HepG2 (cell line): ENCODE data around the gene ACADS. TPM values are rescaled to one million over a fixed set of nuclear protein-coding genes. Genes with fewer than 3 reads are reported as not detected.
A peak's percentile ranks its signal among the peaks of the same experiment; 100 is the strongest.

Source experiments
- ATAC-seq: fragments of 200-7000 bp; cut with Tn5 transposase; 3 replicates; pipeline ENCODE4 v1.9.1; 2020; ENCODE audit warnings: mild to moderate bottlenecking, moderate library complexity
- BruUV-seq: library from RNA; stranded (reverse); fragments of 400-500 nt; replicated peaks from 2 replicates; lab custom pipeline; 2021; lab: Mats Ljungman, UMichigan
- CTCF ChIA-PET: fragments of 300-600 bp; formaldehyde crosslinking; extraction: SDS; loops from one replicate; lab custom pipeline; 2021; ENCODE audit warnings: low total read pairs, inconsistent platforms, low intra/inter-chr PET ratio; lab: Yijun Ruan, JAX
- POLR2A ChIA-PET: fragments of 350-600 bp; sonication (Branson Sonifier 250); formaldehyde crosslinking; loops from one replicate; lab custom pipeline; 2020; ENCODE audit warnings: antibody characterized with exemption, inconsistent platforms; lab: Yijun Ruan, JAX
- DNase-seq: peaks from one replicate; pipeline ENCODE4 v3.0.0-alpha.2; 2015; ENCODE audit warnings: low spot score
- FAIRE-seq: peaks from 3 replicates; lab custom pipeline; 2011; peaks lifted over from hg19 to GRCh38; lab: Jason Lieb, UNC
- H2AFZ ChIP-seq: one replicate; pipeline ENCODE4 v1.6.1; 2011; ENCODE audit warnings: low read length, inconsistent platforms
- H3K27ac ChIP-seq: fragments of 300-600 bp; 3 replicates; pipeline ENCODE4 v1.8.0; 2011; ENCODE audit warnings: mixed run types, mild to moderate bottlenecking, mixed read lengths, low read length, inconsistent platforms; ENCODE audit not compliant: insufficient read depth; ENCODE audit errors: extremely low read length
- H3K27me3 ChIP-seq, 2 experiments: fragments of 200-600 bp in 1 of 2; 2 replicates in 1 of 2; 3 replicates in 1 of 2; pipeline versions ENCODE4 v1.6.0 to v1.8.0; 2011; ENCODE audit warnings: low read length in 2 of 2, mild to moderate bottlenecking in 2 of 2, moderate library complexity in 2 of 2, inconsistent platforms in 1 of 2; ENCODE audit not compliant: insufficient read depth in 2 of 2, control insufficient read depth in 1 of 2
- H3K36me3 ChIP-seq, 2 experiments: fragments of 200-600 bp in 1 of 2; replicated peaks in 1 of 2; 2 replicates in 1 of 2; 3 replicates in 1 of 2; pipeline versions ENCODE4 v1.5.1 to v1.8.0; 2011; ENCODE audit warnings: low read length in 2 of 2, inconsistent platforms in 1 of 2; ENCODE audit not compliant: insufficient read depth in 2 of 2, control insufficient read depth in 1 of 2
- H3K4me1 ChIP-seq: 2 replicates; pipeline ENCODE4 v1.5.1; 2012; ENCODE audit warnings: low read length, inconsistent platforms; ENCODE audit not compliant: insufficient read depth
- H3K4me2 ChIP-seq: 2 replicates; pipeline ENCODE4 v1.6.0; 2011; ENCODE audit warnings: low read depth, low read length, inconsistent platforms
- H3K4me3 ChIP-seq, 3 experiments: fragments of 200-600 bp in 1 of 3; sonication (generic), shearing (Covaris generic) in 1 of 3; replicated peaks in 1 of 3; 2 replicates each; pipeline ENCODE4 v1.5.1; 2011 to 2016; ENCODE audit warnings: low read length in 3 of 3, inconsistent platforms in 2 of 3, low read depth in 2 of 3, mild to moderate bottlenecking in 2 of 3, control low read depth in 1 of 3, mixed read lengths in 1 of 3; ENCODE audit not compliant: insufficient read depth in 1 of 3
- H3K79me2 ChIP-seq: one replicate; pipeline ENCODE4 v1.6.1; 2011; ENCODE audit warnings: low read length, inconsistent platforms; ENCODE audit not compliant: insufficient read depth
- H3K9ac ChIP-seq: 2 replicates; pipeline ENCODE4 v1.6.0; 2011; ENCODE audit warnings: mild to moderate bottlenecking, low read depth, low read length, inconsistent platforms; ENCODE audit not compliant: insufficient read depth
- H3K9me3 ChIP-seq: 2 replicates; pipeline ENCODE4 v1.5.1; 2012; ENCODE audit warnings: mild to moderate bottlenecking, low read length
- H4K20me1 ChIP-seq: 2 replicates; pipeline ENCODE4 v1.6.0; 2011; ENCODE audit warnings: inconsistent platforms, mild to moderate bottlenecking, low read length, moderate library complexity; ENCODE audit not compliant: insufficient read depth
- ARID5B ChIP-seq: IDR thresholded peaks from 2 replicates; pipeline ENCODE4 v1.4.0; 2020; ENCODE audit warnings: mild to moderate bottlenecking, missing genetic modification reagents
- BORCS8-MEF2B ChIP-seq: sonication (generic); formaldehyde crosslinking; IDR thresholded peaks from 2 replicates; pipeline ENCODE4 v1.8.0; 2022; ENCODE audit warnings: mild to moderate bottlenecking, missing genetic modification reagents
- FOXC1 ChIP-seq: sonication (generic); formaldehyde crosslinking; IDR thresholded peaks from 2 replicates; pipeline ENCODE4 v1.8.0; 2022; ENCODE audit warnings: mild to moderate bottlenecking, missing genetic modification reagents, borderline replicate concordance
- GZF1 ChIP-seq: sonication (generic); formaldehyde crosslinking; IDR thresholded peaks from 2 replicates; pipeline ENCODE4 v1.5.1; 2020; ENCODE audit warnings: mild to moderate bottlenecking, missing genetic modification reagents
- NFYC ChIP-seq: IDR thresholded peaks from 2 replicates; pipeline ENCODE4 v1.6.1; 2016; ENCODE audit warnings: missing genetic modification reagents, missing compliant biosample characterization
- PLRG1 ChIP-seq: fragments of 450-650 bp; conservative IDR thresholded peaks from 2 replicates; pipeline ENCODE4 v1.6.1; 2016
- TFE3 ChIP-seq: IDR thresholded peaks from 2 replicates; pipeline ENCODE4 v1.6.1; 2016
- ZBTB1 ChIP-seq: sonication (generic); formaldehyde crosslinking; IDR thresholded peaks from 2 replicates; pipeline ENCODE4 v1.4.0; 2020; ENCODE audit warnings: missing genetic modification reagents, borderline replicate concordance
- ZFP41 ChIP-seq: sonication (generic); formaldehyde crosslinking; IDR thresholded peaks from 2 replicates; pipeline ENCODE4 v1.4.0; 2020; ENCODE audit warnings: mild to moderate bottlenecking, missing genetic modification reagents, borderline replicate concordance
- ZNF143 ChIP-seq: sonication (generic); formaldehyde crosslinking; IDR thresholded peaks from 2 replicates; pipeline ENCODE4 v1.4.0; 2020; ENCODE audit warnings: missing genetic modification reagents
- ZNF431 ChIP-seq: sonication (generic); formaldehyde crosslinking; IDR thresholded peaks from 2 replicates; pipeline ENCODE4 v1.9.0; 2022; ENCODE audit warnings: missing genetic modification reagents, low read depth, mild to moderate bottlenecking, borderline replicate concordance
- ZNF446 ChIP-seq: sonication (generic); formaldehyde crosslinking; IDR thresholded peaks from 2 replicates; pipeline ENCODE4 v1.5.0; 2020; ENCODE audit warnings: mild to moderate bottlenecking, missing genetic modification reagents
- ZNF558 ChIP-seq: sonication (generic); formaldehyde crosslinking; IDR thresholded peaks from 2 replicates; pipeline ENCODE4 v1.9.0; 2022; ENCODE audit warnings: mild to moderate bottlenecking, missing genetic modification reagents, borderline replicate concordance
- ZNF562 ChIP-seq: sonication (generic); formaldehyde crosslinking; IDR thresholded peaks from 2 replicates; pipeline ENCODE4 v1.8.0; 2022; ENCODE audit warnings: missing genetic modification reagents, borderline replicate concordance
- ZNF878 ChIP-seq: sonication (generic); formaldehyde crosslinking; IDR thresholded peaks from 2 replicates; pipeline ENCODE4 v1.8.1; 2023; ENCODE audit warnings: mild to moderate bottlenecking, missing genetic modification reagents, moderate library complexity
- WGBS: methylation state at CpG from one replicate; pipeline ENCODE4 v1.1.6; 2017; ENCODE audit warnings: low lambda C conversion rate; 5-methylcytosine and 5-hydroxymethylcytosine counted together
- in situ Hi-C: cut with HindIII; loops from 2 replicates; pipeline ENCODE4 v1.10.0; 2017; ENCODE audit warnings: low pct_unique_long_range_greater_than_20kb; ENCODE audit not compliant: extremely low pct_ligation_motif_present
- intact Hi-C: fragments of 100-400 bp; cut with micrococcal nuclease; formaldehyde crosslinking; loops from one replicate; pipeline ENCODE4 v1.10.0; 2022; ENCODE audit not compliant: unreplicated experiment
- polyA plus RNA-seq, 8 experiments: library from polyadenylated mRNA; depleted of rRNA in 3 of 8; stranded (reverse) in 7 of 8; unstranded in 1 of 8; fragments of >200 nt; fragmentation: Illumina TruSeq in 4 of 8; extraction: Trizol in 4 of 8; gene quantifications; 2 replicates each; pipeline versions ENCODE4 v1.2.1 to v1.2.3, GENCODE V29; 2011 to 2016; ENCODE audit warnings: low read depth in 4 of 8, missing spikeins in 1 of 8, mixed read lengths in 1 of 8; ENCODE audit not compliant: insufficient read depth in 1 of 8
- total RNA-seq, 5 experiments: library from RNA; depleted of rRNA; stranded (reverse); fragments of >200 nt; fragmentation: Illumina TruSeq; extraction: Trizol; gene quantifications; 2 replicates each; pipeline ENCODE4 v1.2.3, GENCODE V29; 2016; ENCODE audit warnings: low read depth in 1 of 5
- TF ChIP-seq, protein P1 (sequence below): sonication (generic); formaldehyde crosslinking; IDR thresholded peaks from 2 replicates; pipeline ENCODE4 v1.4.0; 2020; ENCODE audit warnings: mild to moderate bottlenecking, missing genetic modification reagents

The ACADS gene
- total and polyA plus RNA-seq, 2 of the 13 experiments (the other 11 are each of a cell fraction or from before 2014, with no cell fraction given), result 17.4 to 27.7 TPM

- TF ChIP-seq, protein P1, sequence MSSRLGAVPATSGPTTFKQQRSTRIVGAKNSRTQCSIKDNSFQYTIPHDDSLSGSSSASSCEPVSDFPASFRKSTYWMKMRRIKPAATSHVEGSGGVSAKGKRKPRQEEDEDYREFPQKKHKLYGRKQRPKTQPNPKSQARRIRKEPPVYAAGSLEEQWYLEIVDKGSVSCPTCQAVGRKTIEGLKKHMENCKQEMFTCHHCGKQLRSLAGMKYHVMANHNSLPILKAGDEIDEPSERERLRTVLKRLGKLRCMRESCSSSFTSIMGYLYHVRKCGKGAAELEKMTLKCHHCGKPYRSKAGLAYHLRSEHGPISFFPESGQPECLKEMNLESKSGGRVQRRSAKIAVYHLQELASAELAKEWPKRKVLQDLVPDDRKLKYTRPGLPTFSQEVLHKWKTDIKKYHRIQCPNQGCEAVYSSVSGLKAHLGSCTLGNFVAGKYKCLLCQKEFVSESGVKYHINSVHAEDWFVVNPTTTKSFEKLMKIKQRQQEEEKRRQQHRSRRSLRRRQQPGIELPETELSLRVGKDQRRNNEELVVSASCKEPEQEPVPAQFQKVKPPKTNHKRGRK, result no peak
- TF ChIP-seq ZNF562 (CRISPR knock-in tag) (no peak), BORCS8-MEF2B (no peak)
Observed at GRCh38 chr12:120724720-120725119, 906 bp upstream of the ACADS start (continued).

DNA sequence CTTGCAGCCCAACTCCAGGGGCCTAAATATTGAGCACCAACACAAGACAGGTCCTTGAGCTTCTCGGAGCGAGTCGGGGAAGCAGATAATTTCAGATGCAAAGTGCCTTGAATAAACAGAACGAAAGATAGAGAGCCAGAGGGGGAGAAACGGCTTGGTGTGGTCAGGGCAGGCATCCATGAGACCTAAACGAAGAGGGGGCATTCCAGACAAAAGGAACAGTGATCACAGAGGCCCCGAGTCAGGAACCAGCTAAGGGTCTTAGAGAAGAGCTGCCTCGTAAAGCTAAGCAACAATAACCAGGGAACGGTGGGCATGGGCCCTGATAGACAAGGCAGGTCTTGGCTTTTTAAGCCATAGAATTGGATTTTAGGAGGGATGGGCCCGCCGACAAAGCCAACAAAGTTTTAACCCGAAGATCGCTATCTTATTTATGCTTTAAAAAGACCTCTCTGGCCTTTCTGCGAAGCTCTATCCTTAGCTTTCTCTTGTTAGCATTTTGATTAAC is 421 bp upstream of the ACADS start:
- no peak for DNase-seq
- BruUV-seq, result no TSS peak
- no peaks in the 10 kb centered on the region for H3K27me3 ChIP-seq
- ChIA-PET CTCF (no interaction called here), POLR2A (interaction anchor here (1.0 to 1.2 kb wide), 2 partner anchors 17 to 255 kb away, joined by 3 read pairs; no protein-coding TSS in a partner anchor)
- peak overlapping the region; percentile 59 for H2AFZ ChIP-seq
- peaks cover 8% of the 10 kb centered on the region for H3K79me2 ChIP-seq
- H3K9me3 ChIP-seq, result no peaks in the 10 kb centered on the region
- H3K36me3 ChIP-seq, result peaks cover 11 to 37% of the 10 kb centered on the region in 2 experiments
- 36% methylated on average over 14 of the region's 14 CpGs for WGBS
- peak overlapping the region; percentile 92 for H3K4me2 ChIP-seq
- peak; percentile 2; the same call in 1 of the 3 replicates for ATAC-seq
- H3K4me3 ChIP-seq, result peak overlapping the region; percentile 68 to 85 (median 80)
- H4K20me1 ChIP-seq, result no peaks in the 10 kb centered on the region
- H3K9ac ChIP-seq, result peak overlapping the region; percentile 84
- FAIRE-seq, result no peak
- in situ Hi-C loops, result no loop called here
- intact Hi-C loops, result no loop called here
- no peak overlapping the region for H3K27ac ChIP-seq
- H3K4me1 ChIP-seq, result peaks cover 29% of the 10 kb centered on the region
- TF ChIP-seq ZNF878 (CRISPR knock-in tag) (no peak), ZNF446 (no peak), PLRG1 (no peak), ARID5B (CRISPR knock-in tag) (no peak), TFE3 (CRISPR knock-in tag) (no peak), GZF1 (CRISPR knock-in tag) (no peak), ZNF143 (CRISPR knock-in tag) (no peak), ZNF558 (0 out of 2 replicates have a peak, but pooled peaks have one; percentile 34), FOXC1 (CRISPR knock-in tag) (no peak), ZNF431 (CRISPR knock-in tag) (no peak), NFYC (CRISPR knock-in tag) (no peak), ZBTB1 (CRISPR knock-in tag) (no peak), ZFP41 (CRISPR knock-in tag) (no peak)
